ENCODE results near the gene FAHD2A. TPM values are rescaled to one million over a fixed set of nuclear protein-coding genes. Genes with fewer than 3 reads are reported as not detected.

FAHD2A gene
- total RNA-seq, 2 donors from 2014 or later = 11.7 to 23.6 TPM

DNA sequence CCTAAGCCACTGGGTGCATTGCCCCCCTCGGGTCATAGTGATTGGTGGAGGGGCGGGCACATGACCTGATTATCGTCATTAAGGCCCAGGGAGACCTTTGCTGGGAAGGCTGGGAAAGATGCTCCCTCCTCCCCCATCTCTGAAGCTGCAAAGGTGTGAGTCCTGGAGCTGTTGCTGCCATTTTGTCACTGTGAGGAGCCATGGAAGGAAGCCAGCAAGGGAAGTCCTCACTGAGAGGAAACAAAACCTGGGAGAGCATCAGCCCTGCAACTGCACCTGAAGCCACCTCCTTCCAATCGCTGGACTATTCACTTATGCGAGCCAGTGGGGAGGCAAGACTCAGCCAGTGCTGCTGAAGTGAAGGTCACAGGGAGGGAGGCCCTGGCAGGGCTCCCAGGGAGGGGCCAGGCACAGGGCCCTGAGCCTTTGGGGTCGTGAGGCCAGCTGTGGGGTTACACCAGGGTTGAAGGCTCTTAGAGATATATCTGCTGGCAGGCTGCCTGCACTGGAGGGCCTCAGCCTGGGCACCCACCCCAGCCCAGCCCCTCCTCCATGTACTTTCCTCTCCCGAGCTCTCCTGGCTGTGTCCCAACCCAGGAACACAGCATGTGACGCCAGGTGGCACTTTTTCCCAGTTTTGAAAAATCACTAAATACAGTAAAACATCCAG is 10.7 kb upstream of the FAHD2A start:
- Histone ChIP-seq H3K9me3 (no peaks in the 10 kb centered on the region), H3K36me3 (no peaks in the 10 kb centered on the region), H3K4me3 (no peak overlapping the region), H3K27ac (no peak overlapping the region), H3K27me3 (replicated peaks; ENCODE audit: insufficient read depth) (no peaks in the 10 kb centered on the region), H3K4me1 (ENCODE audit: control insufficient read depth in 1 of 2, low read depth in 2 of 2) (peaks cover 2 to 7% of the 10 kb centered on the region in 2 donors)
- no peak for DNase-seq (ENCODE audit: low spot score)
- TF ChIP-seq, protein P1, sequence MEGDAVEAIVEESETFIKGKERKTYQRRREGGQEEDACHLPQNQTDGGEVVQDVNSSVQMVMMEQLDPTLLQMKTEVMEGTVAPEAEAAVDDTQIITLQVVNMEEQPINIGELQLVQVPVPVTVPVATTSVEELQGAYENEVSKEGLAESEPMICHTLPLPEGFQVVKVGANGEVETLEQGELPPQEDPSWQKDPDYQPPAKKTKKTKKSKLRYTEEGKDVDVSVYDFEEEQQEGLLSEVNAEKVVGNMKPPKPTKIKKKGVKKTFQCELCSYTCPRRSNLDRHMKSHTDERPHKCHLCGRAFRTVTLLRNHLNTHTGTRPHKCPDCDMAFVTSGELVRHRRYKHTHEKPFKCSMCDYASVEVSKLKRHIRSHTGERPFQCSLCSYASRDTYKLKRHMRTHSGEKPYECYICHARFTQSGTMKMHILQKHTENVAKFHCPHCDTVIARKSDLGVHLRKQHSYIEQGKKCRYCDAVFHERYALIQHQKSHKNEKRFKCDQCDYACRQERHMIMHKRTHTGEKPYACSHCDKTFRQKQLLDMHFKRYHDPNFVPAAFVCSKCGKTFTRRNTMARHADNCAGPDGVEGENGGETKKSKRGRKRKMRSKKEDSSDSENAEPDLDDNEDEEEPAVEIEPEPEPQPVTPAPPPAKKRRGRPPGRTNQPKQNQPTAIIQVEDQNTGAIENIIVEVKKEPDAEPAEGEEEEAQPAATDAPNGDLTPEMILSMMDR (IDR thresholded peaks at IDR 0.05) = no peak
- ATAC-seq (ENCODE audit: insufficient number of reproducible peaks, low FRiP score, low read depth) = no peak

DNA sequence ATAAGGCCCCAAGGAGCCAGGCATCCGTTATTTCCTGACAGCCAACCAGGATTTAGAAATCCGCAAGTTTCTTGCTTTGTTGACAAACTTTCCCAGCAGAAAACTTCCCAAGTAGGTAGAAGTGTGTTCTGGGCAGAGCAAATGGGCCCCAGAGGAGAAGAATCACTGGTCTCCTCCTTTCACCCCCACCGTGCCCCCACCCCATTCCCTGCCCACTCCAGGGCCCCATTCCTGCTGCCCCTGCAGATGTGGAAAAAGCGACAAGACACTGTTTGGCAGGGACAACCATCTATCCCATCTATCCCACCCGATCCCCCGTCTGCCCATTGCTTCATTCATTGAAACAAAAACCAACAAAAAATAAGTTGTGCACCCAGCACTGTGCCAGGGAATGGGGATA is 10.2 kb upstream of the FAHD2A start:
- no peak overlapping the region for H3K27ac ChIP-seq
- TF ChIP-seq, protein P1 (IDR thresholded peaks at IDR 0.05) = no peak
- no peak for DNase-seq (ENCODE audit: low spot score)

DNA sequence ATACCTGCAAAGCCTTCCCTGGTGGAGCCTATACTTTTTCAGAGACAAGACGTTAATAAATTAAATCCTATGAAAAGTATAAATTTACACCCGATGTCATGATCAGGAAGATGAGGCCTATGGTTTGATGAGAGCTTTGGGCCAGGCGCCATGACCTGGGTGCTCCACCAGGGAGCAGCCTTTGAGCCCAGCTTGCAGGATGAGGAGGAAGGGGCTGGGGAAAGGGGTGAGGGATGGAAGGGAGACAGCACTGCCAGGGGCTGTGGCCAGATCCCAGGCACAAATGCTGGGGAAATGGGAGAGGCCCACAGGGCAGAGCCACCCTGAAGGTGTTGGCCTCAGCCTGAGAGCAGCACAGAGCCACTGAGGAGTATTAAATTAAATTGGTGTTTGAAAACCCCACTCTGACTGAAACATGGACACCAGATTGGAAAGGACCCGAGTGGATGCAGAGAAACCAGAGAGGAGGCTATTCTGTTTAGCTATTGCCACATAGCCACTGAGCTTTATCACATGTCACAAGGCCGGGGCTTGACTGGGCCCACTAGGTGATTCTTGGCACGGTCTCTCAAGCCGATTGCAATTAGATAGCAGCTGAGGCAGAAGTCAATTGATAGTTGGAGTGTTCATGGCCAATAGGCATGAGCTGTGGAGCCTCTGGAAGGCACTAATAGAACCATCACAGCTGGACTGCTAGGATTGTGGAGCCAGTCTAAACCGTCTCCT is 9.6 kb upstream of the FAHD2A start:
- no peaks in the 10 kb centered on the region for H3K27me3 ChIP-seq (replicated peaks; ENCODE audit: insufficient read depth)
- no peaks in the 10 kb centered on the region for H3K36me3 ChIP-seq
- DNase-seq (ENCODE audit: low spot score) (no peak), ATAC-seq (ENCODE audit: insufficient number of reproducible peaks, low FRiP score, low read depth) (no peak)
- H3K27ac ChIP-seq = no peak overlapping the region
- H3K9me3 ChIP-seq = no peaks in the 10 kb centered on the region
- H3K4me3 ChIP-seq = no peak overlapping the region
- peaks cover 2 to 7% of the 10 kb centered on the region in 2 donors for H3K4me1 ChIP-seq (ENCODE audit: control insufficient read depth in 1 of 2, low read depth in 2 of 2)
- TF ChIP-seq, protein P1 (IDR thresholded peaks at IDR 0.05) = no peak

More for the DNA sequence above, 10.2 kb upstream of the FAHD2A start:
- Histone ChIP-seq H3K36me3 (no peaks in the 10 kb centered on the region), H3K9me3 (no peaks in the 10 kb centered on the region), H3K27me3 (replicated peaks; ENCODE audit: insufficient read depth) (no peaks in the 10 kb centered on the region), H3K4me3 (no peak overlapping the region), H3K4me1 (ENCODE audit: control insufficient read depth in 1 of 2, low read depth in 2 of 2) (peaks cover 2 to 7% of the 10 kb centered on the region in 2 donors)
- no peak for ATAC-seq (ENCODE audit: insufficient number of reproducible peaks, low FRiP score, low read depth)

DNA sequence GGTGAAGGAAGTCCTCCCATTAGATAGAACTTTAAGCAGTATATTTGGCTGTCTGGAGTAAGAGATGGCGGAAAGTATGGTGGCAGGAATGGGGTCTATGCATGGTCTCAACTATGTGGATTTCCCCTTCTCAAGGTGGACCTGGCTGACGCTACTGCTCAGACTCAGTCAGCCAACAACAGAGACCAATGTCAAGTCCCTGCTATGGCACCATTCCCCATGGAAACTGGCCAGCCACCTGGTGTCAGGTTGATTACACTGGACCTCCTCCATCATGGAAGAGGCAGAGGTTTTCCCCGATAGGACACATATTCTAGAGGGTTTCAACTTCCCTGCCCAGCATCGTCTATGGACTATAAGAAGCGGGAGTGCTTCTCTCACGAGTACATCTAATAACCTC is 8.6 kb upstream of the FAHD2A start:
- Histone ChIP-seq H3K36me3 (no peaks in the 10 kb centered on the region), H3K4me1 (ENCODE audit: control insufficient read depth in 1 of 2, low read depth in 2 of 2) (peaks cover 2 to 5% of the 10 kb centered on the region in 2 donors), H3K4me3 (no peak overlapping the region), H3K9me3 (no peaks in the 10 kb centered on the region), H3K27ac (no peak overlapping the region), H3K27me3 (replicated peaks; ENCODE audit: insufficient read depth) (no peaks in the 10 kb centered on the region)
- ATAC-seq (ENCODE audit: insufficient number of reproducible peaks, low FRiP score, low read depth) (no peak), DNase-seq (ENCODE audit: low spot score) (no peak)
- TF ChIP-seq, protein P1 (IDR thresholded peaks at IDR 0.05) = no peak

DNA sequence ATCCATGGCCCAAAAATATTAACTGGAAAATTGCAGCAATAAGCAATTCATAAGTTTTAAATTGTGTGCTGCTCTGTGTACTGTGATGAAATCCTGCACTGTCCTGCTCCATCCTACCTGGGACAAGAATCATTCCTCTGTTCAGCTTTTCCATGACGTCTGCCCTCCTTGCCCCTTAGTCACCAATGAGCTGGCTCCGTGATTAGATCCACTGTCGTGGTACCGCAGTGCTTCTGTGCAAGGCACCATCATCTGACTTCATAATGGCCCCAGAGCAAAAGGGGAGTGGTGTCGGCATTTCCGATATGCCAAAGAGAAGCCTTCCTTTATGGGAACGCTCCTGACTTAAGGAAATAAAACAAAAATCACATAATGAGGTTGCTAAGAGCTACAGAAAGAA is 3.4 kb upstream of the FAHD2A start:
- TF ChIP-seq, protein P1 (IDR thresholded peaks at IDR 0.05) = no peak
- no peak overlapping the region for H3K27ac ChIP-seq
- H3K36me3 ChIP-seq = no peaks in the 10 kb centered on the region
- peaks cover 4 to 19% of the 10 kb centered on the region in 2 donors for H3K4me1 ChIP-seq (ENCODE audit: control insufficient read depth in 1 of 2, low read depth in 2 of 2)
- H3K4me3 ChIP-seq = no peak overlapping the region
- no peaks in the 10 kb centered on the region for H3K9me3 ChIP-seq
- DNase-seq (ENCODE audit: low spot score) (no peak), ATAC-seq (ENCODE audit: insufficient number of reproducible peaks, low FRiP score, low read depth) (no peak)
- H3K27me3 ChIP-seq (replicated peaks; ENCODE audit: insufficient read depth) = no peaks in the 10 kb centered on the region
